GDM1 (cell line): Measurements from ENCODE around the gene OTOR.

ENCODE experiments used
- DNase-seq: peaks from one replicate; lab custom pipeline; 2025; lab: John Stamatoyannopoulos, UW

OTOR gene

GRCh38 chr20:16748308-16748900 lies at the start of gene OTOR:
OTOR (plus strand) TSS chr20:16748358; CDS start chr20:16748402, 44 bp downstream.
- DNase-seq = no peak

- DNase-seq = no peak
Observed at GRCh38 chr20:16699293-16699692, 48.9 kb upstream of the OTOR start.

- DNase-seq = no peak
Observed at GRCh38 chr20:16701296-16701695, 46.9 kb upstream of the OTOR start.

- DNase-seq = no peak
Observed at GRCh38 chr20:16703570-16703969, 44.6 kb upstream of the OTOR start.

GRCh38 chr20:16707674-16708073 lies 40.5 kb upstream of the OTOR start:
- no peak for DNase-seq

- no peak for DNase-seq
Observed at GRCh38 chr20:16708602-16709001, 39.6 kb upstream of the OTOR start.

- no peak for DNase-seq
Observed at GRCh38 chr20:16709017-16709416, 39.1 kb upstream of the OTOR start.

GRCh38 chr20:16710781-16711180 lies 37.4 kb upstream of the OTOR start:
- DNase-seq = no peak

- DNase-seq = no peak
Observed at GRCh38 chr20:16711661-16712258, 36.4 kb upstream of the OTOR start.

- no peak for DNase-seq
Observed at GRCh38 chr20:16712511-16712947, 35.6 kb upstream of the OTOR start.

GRCh38 chr20:16713066-16713465 lies 35.1 kb upstream of the OTOR start:
- DNase-seq = no peak

GRCh38 chr20:16714242-16714641 lies 33.9 kb upstream of the OTOR start:
- DNase-seq = no peak

- no peak for DNase-seq
Observed at GRCh38 chr20:16714751-16715150, 33.4 kb upstream of the OTOR start.

- DNase-seq = no peak
Observed at GRCh38 chr20:16719421-16719820, 28.7 kb upstream of the OTOR start.

- DNase-seq = no peak
Observed at GRCh38 chr20:16729080-16729479, 19.1 kb upstream of the OTOR start.

GRCh38 chr20:16729565-16730460 lies 18.3 kb upstream of the OTOR start, which contains the start of gene SNRPB2:
SNRPB2 (plus strand) TSS chr20:16730026; CDS start chr20:16731703, 1,677 bp downstream.
- peak; percentile 84 for DNase-seq

- no peak for DNase-seq
Observed at GRCh38 chr20:16732506-16733152, 15.5 kb upstream of the OTOR start.

GRCh38 chr20:16740365-16741072 lies 7.6 kb upstream of the OTOR start:
- DNase-seq = no peak

- no peak for DNase-seq
Observed at GRCh38 chr20:16744178-16744807, 3.9 kb upstream of the OTOR start.

GRCh38 chr20:16745204-16745603 lies 3.0 kb upstream of the OTOR start:
- no peak for DNase-seq

GRCh38 chr20:16747291-16747811 lies 807 bp upstream of the OTOR start:
- DNase-seq = no peak
